GM21786 (cell line): Measurements from ENCODE around the gene DNAAF3.
"Not testable (repeated sequence)": the region's sequence is repeated elsewhere in the genome, so short reads cannot be mapped to it uniquely, and the experiment has no call there.

ENCODE experiments used
- ATAC-seq: cut with Tn5 transposase; IDR thresholded peaks from one replicate; pipeline ENCODE4 v1.9.1; 2021; ENCODE audit not compliant: unreplicated experiment

The DNAAF3 gene

GRCh38 chr19:55166530-55167268 lies at the start of gene DNAAF3:
Gene DNAAF3, minus strand, starts transcription at chr19:55166613. Its CDS starts 200 bp downstream, at chr19:55166413.
- no peak for ATAC-seq

GRCh38 chr19:55213547-55213946 lies 47.1 kb upstream of the DNAAF3 start:
- ATAC-seq: no peak

- no peak for ATAC-seq
These were observed 46.0 kb upstream of the DNAAF3 start for GRCh38 chr19:55212447-55212846.

- ATAC-seq: no peak
These were observed 43.5 kb upstream of the DNAAF3 start for GRCh38 chr19:55209693-55210472.

GRCh38 chr19:55208880-55209692 lies 42.7 kb upstream of the DNAAF3 start, which contains the start of gene PTPRH:
Gene PTPRH, minus strand, starts transcription at chr19:55209501. Its CDS starts 68 bp downstream, at chr19:55209433.
- ATAC-seq: no peak

GRCh38 chr19:55206664-55207500 lies 40.5 kb upstream of the DNAAF3 start:
- no peak for ATAC-seq

GRCh38 chr19:55202199-55202598 lies 35.8 kb upstream of the DNAAF3 start:
- not testable (repeated sequence) for ATAC-seq

GRCh38 chr19:55199620-55200204 lies 33.3 kb upstream of the DNAAF3 start:
- ATAC-seq: no peak

GRCh38 chr19:55198651-55199050 lies 32.2 kb upstream of the DNAAF3 start:
- no peak for ATAC-seq

GRCh38 chr19:55197528-55197927 lies 31.1 kb upstream of the DNAAF3 start:
- no peak for ATAC-seq

GRCh38 chr19:55196803-55197202 lies 30.4 kb upstream of the DNAAF3 start:
- no peak for ATAC-seq

- ATAC-seq: no peak
These were observed 27.1 kb upstream of the DNAAF3 start for GRCh38 chr19:55193481-55193880.

- no peak for ATAC-seq
These were observed 23.0 kb upstream of the DNAAF3 start for GRCh38 chr19:55189403-55189835.

GRCh38 chr19:55188625-55189024 lies 22.2 kb upstream of the DNAAF3 start:
- ATAC-seq: no peak

- no peak for ATAC-seq
These were observed 19.7 kb upstream of the DNAAF3 start for GRCh38 chr19:55186080-55186479.

GRCh38 chr19:55181740-55182139 lies 15.3 kb upstream of the DNAAF3 start:
- no peak for ATAC-seq

GRCh38 chr19:55179606-55180484 lies 13.4 kb upstream of the DNAAF3 start, which contains the start of gene SYT5:
Gene SYT5, minus strand, starts transcription at chr19:55180289. Its CDS starts 1,248 bp downstream, at chr19:55179041.
- ATAC-seq: no peak

- ATAC-seq: peak; percentile 75
These were observed 12.6 kb upstream of the DNAAF3 start for GRCh38 chr19:55178781-55179599.
